Brain microvascular endothelial cell (primary cell): ENCODE results near the gene HNRNPC.

Source experiments
- DNase-seq: peaks from one replicate; pipeline ENCODE4 v3.0.0-alpha.2; 2020
- H3K27ac ChIP-seq: fragments of 250-450 bp; sonication (Bioruptor Pico); 2 replicates; pipeline ENCODE4 v1.5.1; 2020; ENCODE audit warnings: mild to moderate bottlenecking, moderate library complexity
- H3K27me3 ChIP-seq: fragments of 250-450 bp; sonication (Bioruptor Pico); replicated peaks from 2 replicates; pipeline ENCODE4 v1.5.1; 2020; ENCODE audit warnings: mild to moderate bottlenecking
- H3K36me3 ChIP-seq: fragments of 250-450 bp; sonication (Bioruptor Pico); replicated peaks from 2 replicates; pipeline ENCODE4 v1.5.1; 2020; ENCODE audit warnings: mild to moderate bottlenecking
- H3K4me3 ChIP-seq: 2 replicates; pipeline ENCODE4 v1.5.1; 2011; ENCODE audit warnings: low read depth, mild to moderate bottlenecking, control low read depth, low read length, moderate library complexity
- CTCF ChIP-seq: IDR thresholded peaks from 2 replicates; pipeline ENCODE4 v1.5.1; 2011; ENCODE audit warnings: low read depth, mild to moderate bottlenecking, moderate library complexity, low read length, control low read depth, inconsistent platforms; ENCODE audit errors: missing control alignments
- in situ Hi-C: cut with HindIII; loops from 2 replicates; pipeline ENCODE4 v1.10.0; 2017; ENCODE audit warnings: low sequenced_read_pairs, low pct_ligation_motif_present

Gene HNRNPC

GRCh38 chr14:21209185-21209584, 60.1 kb downstream of the HNRNPC start:
- in situ Hi-C loops, result no loop called here

DNA sequence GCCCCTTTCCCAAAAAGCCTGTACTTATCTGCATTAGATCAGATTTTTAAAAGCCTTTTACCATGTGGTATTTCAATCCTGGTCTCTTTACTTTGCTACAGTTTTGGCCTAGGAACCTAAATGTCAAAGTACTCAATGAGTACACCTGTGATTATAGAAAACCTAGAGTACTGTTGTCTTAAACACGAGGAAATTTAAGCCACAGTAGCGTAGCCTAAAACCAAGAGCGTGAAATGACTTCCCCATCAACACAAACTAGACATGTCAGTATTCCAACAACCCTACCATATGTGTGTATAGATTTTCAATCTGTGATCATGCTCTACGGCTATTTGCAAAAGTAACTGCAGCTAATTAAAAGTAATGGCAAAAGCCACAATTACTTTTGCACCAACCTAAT, 60.7 kb downstream of the HNRNPC start:
- H3K4me3 ChIP-seq, result no peak overlapping the region
- no peak overlapping the region for H3K27ac ChIP-seq
- H3K36me3 ChIP-seq, result peaks cover 89% of the 10 kb centered on the region
- no peak for DNase-seq
- in situ Hi-C loops, result no loop called here
- H3K27me3 ChIP-seq, result no peaks in the 10 kb centered on the region
- TF ChIP-seq CTCF, result no peak

More at GRCh38 chr14:21209185-21209584, 60.1 kb downstream of the HNRNPC start:
- Histone ChIP-seq H3K27me3 (no peaks in the 10 kb centered on the region), H3K36me3 (peaks cover 90% of the 10 kb centered on the region), H3K27ac (no peak overlapping the region), H3K4me3 (no peak overlapping the region)
- no peak for DNase-seq
- no peak for TF ChIP-seq CTCF

GRCh38 chr14:21206753-21207684, 62.2 kb downstream of the HNRNPC start:
- Histone ChIP-seq H3K4me3 (no peak overlapping the region), H3K27me3 (no peaks in the 10 kb centered on the region), H3K36me3 (peaks cover 86% of the 10 kb centered on the region), H3K27ac (no peak overlapping the region)
- in situ Hi-C loops, result no loop called here
- TF ChIP-seq CTCF, result no peak
- DNase-seq, result no peak

GRCh38 chr14:21205678-21206581, 63.3 kb downstream of the HNRNPC start:
- DNase-seq, result no peak
- Histone ChIP-seq H3K4me3 (no peak overlapping the region), H3K36me3 (peaks cover 75% of the 10 kb centered on the region), H3K27ac (no peak overlapping the region), H3K27me3 (no peaks in the 10 kb centered on the region)
- in situ Hi-C loops, result no loop called here
- no peak for TF ChIP-seq CTCF

DNA sequence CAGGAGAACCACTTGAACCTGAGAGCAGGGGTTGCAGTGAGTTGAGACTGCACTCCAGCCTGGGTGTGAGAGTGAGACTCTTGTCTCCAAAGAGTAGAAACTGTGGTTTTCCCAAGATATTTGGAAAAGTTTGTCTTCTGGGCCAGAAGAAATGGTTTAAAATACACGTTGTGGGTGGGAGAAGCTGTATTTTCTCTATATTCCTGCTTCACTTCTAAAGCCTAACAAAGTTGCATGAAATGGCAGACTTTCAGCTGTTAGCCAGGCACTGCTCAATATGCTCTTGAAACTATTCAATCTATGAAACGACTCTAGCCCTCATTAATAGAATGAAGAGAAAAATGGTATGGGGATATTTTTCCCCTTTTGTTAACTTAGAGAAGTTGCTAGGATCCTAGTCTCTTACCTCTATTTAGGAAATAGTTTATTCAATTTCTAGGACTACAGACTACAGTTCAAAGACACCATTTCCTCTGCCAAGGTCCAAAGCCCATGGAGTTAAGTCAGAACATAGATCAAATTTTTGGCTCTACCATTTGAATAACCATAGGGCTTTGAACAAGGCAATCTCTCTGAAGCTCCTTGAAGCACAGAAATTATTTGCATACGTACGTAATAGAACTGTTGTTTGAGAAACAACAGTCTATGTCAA, 64.1 kb downstream of the HNRNPC start:
- Histone ChIP-seq H3K27ac (no peak overlapping the region), H3K36me3 (peaks cover 73% of the 10 kb centered on the region), H3K4me3 (no peak overlapping the region), H3K27me3 (no peaks in the 10 kb centered on the region)
- in situ Hi-C loops, result no loop called here
- DNase-seq, result no peak
- no peak for TF ChIP-seq CTCF
